AML-193 (cell line): Measurements from ENCODE around the gene LDB3.
"Not testable (repeated sequence)": the region's sequence is repeated elsewhere in the genome, so short reads cannot be mapped to it uniquely, and the experiment has no call there.

ENCODE experiments used
- DNase-seq, 2 experiments: peaks; one replicate each; lab custom pipeline; 2025; lab: John Stamatoyannopoulos, UW

The LDB3 gene

DNA sequence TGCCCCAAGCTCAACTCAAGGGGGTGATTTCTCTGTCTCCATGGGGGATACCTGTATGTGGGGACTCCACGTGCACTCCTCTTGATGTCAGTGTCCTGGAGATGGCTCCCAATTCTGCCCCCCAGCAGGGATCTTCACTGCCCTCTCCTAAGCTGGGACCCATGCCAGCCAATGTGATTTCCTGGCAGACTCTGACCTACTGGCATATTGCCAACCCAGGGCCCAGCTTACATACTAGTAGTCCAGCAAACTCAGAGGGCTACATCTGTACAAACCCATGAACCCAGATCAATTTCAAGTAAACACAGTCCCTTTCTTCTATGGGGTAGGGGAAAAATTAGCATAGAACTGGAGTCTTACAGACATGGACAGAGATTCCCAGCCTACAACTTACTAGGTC, 61.9 kb downstream of the LDB3 start:
- no peak for DNase-seq

GRCh38 chr10:86732771-86733170, 64.5 kb downstream of the LDB3 start:
- DNase-seq, result no peak

GRCh38 chr10:86733260-86733671, 65.0 kb downstream of the LDB3 start:
- no peak for DNase-seq

- DNase-seq, result no peak
Measured at GRCh38 chr10:86734207-86734988, 66.1 kb downstream of the LDB3 start.

- not testable (repeated sequence) for DNase-seq
Measured at GRCh38 chr10:86735278-86735677, 67.0 kb downstream of the LDB3 start.

DNA sequence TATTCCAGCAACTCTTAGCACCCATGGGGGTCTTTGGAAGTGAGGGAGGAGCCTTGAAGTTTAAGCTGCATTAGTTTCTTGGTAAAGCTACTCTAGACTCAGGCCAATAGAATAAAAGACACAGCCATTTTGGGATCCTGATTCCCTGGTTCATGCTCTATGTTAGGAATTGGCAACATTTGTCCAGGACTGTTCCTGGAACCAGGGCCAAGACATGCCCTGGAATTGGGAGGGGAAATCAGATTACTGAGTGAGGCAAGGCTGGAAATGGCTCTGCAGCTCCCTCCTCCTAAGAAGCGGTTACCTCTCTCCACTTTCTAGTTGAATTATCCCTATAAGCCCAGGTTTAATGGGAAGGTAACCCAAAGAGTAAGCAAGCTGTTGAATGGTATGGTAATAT, 73.9 kb downstream of the LDB3 start:
- DNase-seq, result no peak

DNA sequence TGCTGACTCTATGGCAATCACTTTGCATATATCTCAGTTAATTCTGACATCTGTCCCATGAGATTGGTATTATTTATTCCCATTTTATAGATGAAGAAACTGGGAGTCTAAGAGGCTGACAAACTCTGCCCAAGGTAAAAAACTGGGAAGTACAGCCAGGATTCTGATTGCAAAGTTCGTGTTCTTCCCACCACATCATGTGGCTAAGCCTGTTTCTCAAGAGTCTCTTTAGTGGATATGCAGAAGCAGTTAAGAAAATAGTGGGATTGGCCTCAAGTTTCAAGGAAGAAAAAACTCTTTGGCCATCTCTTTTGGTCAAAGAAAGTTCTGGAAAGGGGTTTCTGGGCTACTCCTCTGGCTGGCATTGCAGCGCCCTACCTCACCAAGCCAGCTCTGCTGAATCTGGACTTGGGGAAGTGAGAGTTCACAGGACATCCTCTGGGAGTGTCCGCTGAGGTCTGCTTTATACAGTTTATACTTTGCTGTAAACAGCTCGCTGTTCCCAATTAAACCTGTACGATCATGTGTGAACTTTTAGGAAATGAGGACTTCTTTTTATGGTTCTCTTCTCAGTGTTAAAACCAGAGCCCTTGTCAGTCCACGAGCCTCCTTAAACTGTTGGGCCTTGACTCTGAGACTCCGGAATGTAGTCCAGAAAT, 75.9 kb downstream of the LDB3 start:
- DNase-seq, result no peak

GRCh38 chr10:86747796-86748581, 79.7 kb downstream of the LDB3 start:
- DNase-seq, result no peak

DNA sequence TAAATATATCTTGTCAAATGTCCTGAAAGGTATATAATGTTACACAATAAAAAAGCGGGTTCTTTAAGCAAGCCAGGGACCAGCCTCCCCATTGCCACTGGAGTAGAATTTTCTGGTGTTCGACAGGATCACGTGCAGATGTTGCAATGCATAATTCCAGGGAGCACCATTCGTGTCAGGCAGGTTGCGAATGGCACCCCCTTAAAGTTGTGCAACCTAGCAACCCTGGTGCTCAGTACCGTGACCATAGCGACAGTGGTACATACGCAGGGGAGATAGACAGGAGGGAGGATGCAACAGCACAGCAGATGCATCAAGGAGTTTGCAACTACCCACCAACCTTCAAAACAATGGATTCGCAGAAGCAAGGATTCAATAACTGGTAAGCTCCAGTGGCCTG, 81.5 kb downstream of the LDB3 start:
- no peak for DNase-seq

GRCh38 chr10:86751477-86751876, 83.2 kb downstream of the LDB3 start:
- DNase-seq, result no peak

DNA sequence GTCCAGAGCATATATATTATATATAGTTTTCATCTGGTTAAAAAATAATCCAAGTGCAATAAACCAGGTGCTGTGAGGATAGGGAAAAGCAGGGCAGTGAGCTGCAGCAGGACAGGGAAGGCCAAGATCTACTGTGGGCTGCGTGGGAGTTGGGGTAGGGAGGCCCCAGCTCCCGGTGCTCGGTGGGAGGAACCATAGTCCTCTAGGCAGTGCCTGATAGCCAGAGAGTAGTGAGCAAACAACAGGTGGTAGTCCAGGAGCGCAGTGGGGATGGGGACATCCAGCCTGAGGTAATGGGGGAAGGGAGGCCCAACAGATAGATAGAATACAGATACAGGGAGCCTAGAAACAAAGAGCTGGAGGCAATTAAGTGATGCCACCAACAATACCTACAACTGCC, 84.0 kb downstream of the LDB3 start:
- no peak for DNase-seq

DNA sequence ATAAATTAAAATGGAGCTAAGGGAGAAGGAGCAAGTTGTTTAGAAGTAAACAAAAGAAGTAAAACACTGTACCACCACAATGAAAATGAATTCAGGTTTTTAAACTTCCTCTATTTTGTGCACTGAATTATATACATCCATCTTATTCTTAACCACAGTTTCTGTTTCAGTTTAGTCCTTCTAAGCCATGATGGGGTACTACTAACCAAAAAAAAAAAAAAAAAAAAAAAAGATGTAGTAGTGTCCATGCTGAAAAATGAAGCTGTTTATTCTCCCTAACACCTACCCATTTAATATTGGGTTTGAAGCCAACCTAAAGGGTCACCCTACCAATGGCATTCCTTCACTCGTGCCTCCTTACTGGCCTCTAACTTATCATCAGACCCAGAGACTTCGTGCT, 84.7 kb downstream of the LDB3 start:
- no peak for DNase-seq

DNA sequence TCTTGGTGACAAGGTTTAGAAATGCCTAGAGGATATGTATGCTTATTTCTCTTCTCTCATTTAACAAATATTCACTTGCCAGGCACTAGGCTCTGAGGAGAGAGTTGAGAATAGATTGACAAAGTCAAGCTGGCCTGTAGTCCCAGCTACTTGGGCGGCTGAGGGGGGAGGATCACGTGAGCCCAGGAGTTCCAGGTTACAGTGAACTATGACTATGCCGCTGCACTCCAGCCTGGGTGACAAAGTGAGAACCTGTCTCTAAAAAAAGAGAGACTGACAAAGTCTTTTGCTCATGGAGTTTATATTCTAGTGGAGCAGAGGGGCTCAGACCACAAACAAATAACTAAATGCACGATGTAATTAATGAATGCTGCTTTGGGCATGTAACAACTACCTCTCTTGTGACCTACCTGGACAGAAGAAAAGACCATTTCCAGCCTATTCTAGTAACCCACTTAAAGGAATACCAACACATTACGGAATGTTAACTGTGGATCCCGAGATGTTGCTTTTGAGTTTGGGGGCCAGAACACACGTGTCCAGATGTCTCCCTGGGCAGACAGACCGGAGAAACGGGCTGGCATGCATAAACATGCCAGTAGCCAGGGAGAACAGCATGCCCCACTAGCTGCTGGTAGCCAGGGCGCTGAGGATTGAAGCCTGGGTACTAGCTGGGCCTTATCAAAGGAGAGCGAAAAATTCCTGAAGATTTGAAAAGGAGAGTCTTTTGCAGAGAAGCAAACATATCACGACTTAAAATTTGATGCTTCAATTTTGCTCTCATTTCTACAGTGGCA, 85.5 kb downstream of the LDB3 start:
- DNase-seq, result no peak

DNA sequence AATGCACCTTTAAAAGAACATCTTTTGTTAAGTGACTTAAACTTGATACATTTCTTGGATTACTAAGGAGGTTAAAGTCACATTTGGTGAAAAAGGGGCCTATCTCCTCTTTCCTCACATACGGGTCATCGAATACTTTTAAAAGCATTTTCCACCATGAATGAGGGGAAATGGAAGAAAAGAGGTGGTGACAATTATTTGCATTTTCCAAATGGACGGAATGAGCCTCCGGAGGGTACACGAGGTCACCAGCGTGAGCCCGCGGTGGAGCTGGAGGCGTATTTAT, 87.1 kb downstream of the LDB3 start:
- no peak for DNase-seq

DNA sequence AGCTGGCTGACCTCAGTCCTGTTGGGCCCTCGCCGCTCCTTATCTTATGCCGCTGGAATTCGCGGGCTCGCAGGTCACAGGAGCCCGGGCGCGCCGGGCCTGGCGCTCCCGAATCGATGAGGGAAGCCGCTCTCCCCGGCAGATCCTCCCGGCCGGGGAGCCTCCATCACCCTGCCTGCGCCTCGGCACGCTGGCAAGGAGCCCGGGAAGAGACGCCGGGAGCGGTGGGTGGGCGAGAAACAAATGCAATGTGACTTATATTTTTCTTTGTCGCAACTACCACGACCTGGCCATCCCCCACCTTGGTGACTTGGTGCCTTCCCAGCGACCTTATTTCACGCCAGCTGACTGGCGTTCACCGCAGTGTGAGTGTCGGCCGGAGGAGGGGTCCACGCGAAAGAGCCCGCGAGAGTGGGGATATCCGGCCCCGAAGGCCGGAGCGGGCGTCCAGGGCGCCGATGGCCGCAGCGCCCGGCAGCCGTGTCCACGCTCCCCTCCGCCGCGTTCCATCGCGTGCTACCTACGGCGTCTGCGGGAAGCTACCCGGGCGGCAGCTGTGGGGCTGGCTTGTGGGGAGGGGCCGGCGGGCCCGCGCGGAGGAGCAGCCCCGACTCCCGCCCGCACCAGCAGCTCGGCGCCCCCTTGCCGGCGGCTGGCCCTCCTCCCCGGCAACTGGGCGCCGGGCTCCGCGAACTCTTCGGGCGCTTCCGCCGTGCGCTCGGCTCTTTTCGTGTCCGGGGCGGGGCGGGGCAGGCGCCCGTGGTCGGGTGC, 87.6 kb downstream of the LDB3 start:
- DNase-seq, result peak; percentile 53 to 57

DNA sequence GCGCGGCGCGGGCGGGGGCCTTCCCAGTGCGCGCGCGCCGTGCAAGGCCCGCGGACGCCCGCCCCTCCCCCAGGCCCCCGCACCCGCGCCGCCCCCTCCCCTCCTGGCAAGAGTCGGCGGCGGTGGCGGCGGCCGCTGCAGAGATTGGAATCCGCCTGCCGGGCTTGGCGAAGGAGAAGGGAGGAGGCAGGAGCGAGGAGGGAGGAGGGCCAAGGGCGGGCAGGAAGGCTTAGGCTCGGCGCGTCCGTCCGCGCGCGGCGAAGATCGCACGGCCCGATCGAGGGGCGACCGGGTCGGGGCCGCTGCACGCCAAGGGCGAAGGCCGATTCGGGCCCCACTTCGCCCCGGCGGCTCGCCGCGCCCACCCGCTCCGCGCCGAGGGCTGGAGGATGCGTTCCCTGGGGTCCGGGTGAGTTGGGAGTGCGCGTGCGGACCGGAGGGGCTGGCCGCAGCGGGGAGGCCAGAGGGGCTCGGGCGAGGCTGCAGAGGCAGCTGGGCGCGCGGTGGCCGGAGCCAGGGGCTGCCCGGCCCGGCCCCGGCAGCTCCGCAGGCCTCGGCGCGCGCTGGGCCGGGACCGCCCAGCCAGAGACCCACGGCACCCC, 88.3 kb downstream of the LDB3 start, which contains the start of gene BMPR1A:
Gene BMPR1A, plus strand, starts transcription at position 109 of the 602 bp plus-strand sequence. CDS start 119,400 bp downstream, outside the sequence.
- DNase-seq, result no peak

- no peak for DNase-seq
Measured at GRCh38 chr10:86757113-86757972, 89.0 kb downstream of the LDB3 start.

DNA sequence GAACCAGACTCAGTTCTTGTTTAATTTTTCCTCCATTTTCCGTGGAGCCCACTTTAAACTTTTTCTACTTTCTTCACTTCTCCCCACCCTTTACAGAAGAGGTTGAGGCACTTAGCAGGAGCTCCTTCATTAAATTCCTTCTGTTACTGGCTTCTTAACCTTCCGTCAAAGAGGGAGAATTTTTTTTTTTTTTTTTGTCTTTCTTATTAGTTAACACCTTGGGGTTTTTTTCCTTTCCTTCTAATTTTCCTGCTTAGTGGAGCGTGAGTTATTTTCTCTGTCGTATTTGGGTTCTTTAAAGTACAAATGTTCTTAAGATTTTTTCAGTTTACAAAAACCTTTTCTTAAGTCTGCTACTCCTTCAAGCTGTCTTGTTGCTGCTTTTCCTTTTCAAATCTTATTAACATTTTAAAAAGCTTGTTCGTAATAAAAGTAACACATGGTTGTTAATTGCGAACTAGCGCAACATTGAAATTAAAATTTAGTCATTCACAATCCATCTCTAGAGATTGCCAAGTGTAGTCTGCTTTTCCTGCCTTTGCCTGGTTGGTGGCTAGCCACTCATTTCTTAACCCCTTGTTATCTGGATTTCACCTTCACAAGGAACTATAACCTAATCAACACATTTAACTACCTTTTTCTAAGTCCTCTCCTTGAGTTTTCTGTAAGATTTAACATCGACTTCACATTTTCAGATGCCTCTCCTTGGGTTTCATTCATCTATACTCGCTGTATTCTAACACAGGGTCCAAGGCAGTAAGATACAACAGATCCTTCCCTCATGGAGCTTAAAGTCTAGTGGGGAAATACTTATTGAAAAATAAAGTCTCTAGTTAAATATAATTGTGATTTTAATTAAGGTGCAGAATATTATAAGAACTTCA, 90.1 kb downstream of the LDB3 start:
- DNase-seq, result no peak
